Stimulated activated CD8-positive, alpha-beta memory T cell treated with anti-CD3 and anti-CD28 coated beads, Interleukin-12 subunit alpha, Interleukin-12 subunit beta, amount 100 ng/mL, for 24 hours (primary cell): ENCODE results near the gene COPZ1.
"Not testable (repeated sequence)": the region's sequence is repeated elsewhere in the genome, so short reads cannot be mapped to it uniquely, and the experiment has no call there.

Experiments used
- DNase-seq: peaks from one replicate; pipeline ENCODE4 v3.0.0-alpha.2; 2020; ENCODE audit errors: extremely low read depth

Gene COPZ1

GRCh38 chr12:54331461-54331860, 6.5 kb downstream of the COPZ1 start:
- DNase-seq, result no peak

DNA sequence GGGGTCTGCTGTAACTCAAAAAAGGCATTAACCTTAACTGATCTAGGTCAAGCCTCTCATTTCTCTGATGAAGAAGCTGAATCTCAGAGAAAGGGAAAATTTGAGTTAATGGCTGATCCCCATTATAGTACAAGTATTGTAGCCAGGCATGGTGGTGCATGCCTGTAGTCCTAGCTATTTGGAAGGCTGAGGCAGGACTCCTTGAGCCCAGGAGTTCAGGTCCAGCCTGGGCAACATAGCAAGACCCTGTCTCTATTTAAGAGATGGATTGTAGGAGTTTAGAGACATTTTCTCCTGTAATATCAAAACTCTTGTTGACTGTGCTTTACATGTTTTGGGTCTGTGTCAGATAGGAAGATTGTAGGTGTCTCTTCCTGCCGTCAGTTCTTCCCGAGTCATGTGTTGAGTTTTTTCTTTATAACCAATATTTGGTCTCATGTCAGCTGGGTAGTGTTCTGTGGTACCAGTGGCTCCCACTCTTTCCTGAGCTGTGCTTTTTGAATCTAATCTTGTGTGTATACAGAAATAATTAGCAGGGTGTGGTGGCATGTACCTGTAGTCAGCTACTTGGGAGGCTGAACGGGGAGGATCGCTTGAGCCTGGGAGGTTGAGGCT, 8.6 kb downstream of the COPZ1 start:
- DNase-seq, result no peak

DNA sequence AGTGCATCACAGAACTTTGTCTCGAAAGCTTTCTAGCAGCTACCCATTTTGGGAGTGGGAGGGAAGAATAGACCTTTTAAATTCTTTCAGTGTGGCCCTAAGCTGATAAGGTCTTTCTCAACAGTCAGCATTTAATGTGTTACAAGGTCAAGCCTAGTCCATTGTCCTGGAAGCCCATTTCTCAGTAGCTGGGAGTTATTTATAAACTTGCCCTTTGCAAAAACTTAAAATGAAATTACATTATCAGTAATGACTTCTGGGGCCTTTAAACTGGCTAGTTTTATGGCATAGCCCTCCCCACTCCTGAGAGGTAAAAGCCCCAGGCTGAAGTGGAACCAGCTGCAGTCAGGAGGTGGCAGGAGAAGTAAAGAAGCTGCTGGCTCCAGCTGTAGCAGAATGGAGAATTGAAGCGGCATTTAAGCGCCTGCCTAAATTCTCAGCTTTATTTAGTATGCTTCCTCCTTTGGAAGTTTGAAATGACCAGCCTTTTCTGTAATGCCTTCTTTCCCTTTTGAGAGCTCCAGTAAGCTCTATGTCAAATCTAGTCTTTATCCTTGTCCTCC, 12.4 kb downstream of the COPZ1 start:
- DNase-seq, result no peak

GRCh38 chr12:54337854-54338650, 13.1 kb downstream of the COPZ1 start:
- DNase-seq, result no peak

- DNase-seq, result no peak
These were observed 13.9 kb downstream of the COPZ1 start for GRCh38 chr12:54338698-54339296.

- DNase-seq, result no peak
These were observed 15.9 kb downstream of the COPZ1 start for GRCh38 chr12:54340846-54341245.

DNA sequence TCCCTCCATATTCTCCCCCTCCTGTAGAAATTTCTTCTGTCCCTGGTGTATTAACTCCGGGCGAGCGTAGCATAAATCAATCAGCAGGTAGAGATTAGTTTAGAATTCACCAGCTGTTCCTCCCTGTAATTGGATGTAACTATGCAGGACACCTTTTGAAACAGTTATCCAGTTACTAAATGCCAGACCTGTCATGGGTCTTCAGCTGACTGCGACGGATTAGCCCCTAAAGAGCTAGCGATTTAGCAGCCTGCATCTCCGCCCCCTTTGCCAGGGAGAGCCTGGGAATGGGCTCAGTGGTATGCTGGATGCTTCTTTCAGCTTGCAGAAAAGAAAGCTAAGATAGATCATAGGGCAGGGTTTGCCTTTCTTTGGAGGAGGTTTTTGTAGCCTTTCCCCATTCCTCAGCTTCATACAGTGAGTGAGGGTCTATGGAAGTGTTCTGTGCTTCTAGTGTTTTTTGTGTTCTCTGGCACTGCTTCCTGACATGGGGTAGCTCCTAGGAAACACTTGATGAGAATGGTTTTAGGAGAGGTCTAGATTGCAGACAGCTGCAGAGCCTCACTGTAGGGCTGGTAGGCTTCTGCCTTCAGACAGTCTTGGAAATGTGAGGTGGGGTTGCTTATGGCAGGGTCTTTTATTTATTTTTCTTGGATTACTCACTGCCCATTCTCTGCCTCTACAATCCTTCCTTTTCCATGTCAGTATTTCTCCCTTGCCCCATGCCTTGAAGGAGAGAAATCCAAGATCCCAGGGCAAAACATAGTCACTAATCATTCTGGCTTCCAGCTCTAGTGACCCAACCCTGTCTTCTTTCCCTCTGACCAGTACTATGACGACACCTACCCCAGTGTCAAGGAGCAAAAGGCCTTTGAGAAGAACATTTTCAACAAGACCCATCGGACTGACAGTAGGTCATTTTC, 16.7 kb downstream of the COPZ1 start:
- no peak for DNase-seq

GRCh38 chr12:54349036-54349435, 24.1 kb downstream of the COPZ1 start:
- no peak for DNase-seq

GRCh38 chr12:54349679-54350078, 24.7 kb downstream of the COPZ1 start:
- DNase-seq, result no peak

DNA sequence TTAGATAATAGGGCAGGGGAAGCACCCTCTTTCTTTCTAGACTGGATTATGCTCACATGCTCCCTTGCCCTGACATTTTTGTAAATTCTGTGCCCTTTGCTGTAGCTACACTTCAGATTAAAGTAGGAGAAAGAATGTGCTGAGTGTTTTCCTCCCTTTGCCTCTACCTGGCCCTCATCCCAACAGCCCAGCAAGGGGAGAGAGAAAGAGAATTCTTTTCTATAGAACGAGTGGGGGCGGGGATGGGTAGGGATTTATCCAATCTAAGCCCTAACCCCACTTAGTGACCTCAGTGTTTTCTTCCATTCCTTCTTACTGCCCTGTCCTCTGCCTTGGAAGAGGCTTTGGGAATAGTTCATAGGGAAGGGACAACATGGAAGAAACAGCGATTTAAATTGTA, 25.8 kb downstream of the COPZ1 start:
- DNase-seq, result no peak

DNA sequence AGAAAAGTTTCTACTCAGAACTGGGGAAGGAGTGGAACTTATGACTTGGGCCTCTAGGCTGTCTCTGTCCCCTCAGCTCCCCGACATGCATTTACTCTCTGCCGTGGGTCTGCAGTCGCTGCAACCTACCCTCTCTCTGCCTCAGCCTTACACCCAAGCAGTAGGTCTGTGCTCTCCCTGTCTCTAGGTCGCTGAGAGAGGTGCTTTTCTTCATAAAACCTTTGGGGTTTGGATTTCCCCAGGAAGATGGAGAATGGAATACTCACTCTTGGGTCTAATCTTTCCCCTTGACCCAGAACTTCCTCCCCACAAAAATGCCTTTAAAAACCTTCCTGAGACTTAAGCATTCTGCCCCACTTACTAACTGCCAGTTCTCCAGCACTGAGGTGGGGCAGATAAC, 26.4 kb downstream of the COPZ1 start:
- DNase-seq, result no peak

DNA sequence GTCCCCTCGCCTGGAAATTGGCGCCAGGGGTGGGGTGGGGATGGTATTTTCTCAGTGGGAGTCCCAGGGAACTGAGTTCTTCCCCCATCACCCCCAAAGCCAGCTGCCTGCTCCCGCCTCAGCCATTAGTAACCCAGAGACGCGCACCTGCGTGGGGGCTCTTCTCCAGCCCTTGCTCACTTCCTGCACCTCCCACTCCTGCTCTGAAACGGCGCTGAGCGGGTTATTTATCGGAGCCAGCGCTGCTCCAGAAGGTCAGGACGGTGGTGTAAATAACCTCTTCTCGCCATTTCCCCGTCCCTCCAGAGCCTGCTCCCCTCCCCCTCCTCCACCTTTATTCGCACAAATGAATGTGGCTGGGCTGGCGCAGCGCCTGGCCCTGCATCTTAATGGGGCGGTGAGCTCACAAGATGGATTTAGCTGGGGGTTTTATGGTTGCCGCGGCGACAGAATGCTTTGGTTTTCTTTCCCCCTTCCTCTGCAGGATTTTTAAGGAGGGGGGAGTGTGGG, 27.1 kb downstream of the COPZ1 start:
- no peak for DNase-seq

DNA sequence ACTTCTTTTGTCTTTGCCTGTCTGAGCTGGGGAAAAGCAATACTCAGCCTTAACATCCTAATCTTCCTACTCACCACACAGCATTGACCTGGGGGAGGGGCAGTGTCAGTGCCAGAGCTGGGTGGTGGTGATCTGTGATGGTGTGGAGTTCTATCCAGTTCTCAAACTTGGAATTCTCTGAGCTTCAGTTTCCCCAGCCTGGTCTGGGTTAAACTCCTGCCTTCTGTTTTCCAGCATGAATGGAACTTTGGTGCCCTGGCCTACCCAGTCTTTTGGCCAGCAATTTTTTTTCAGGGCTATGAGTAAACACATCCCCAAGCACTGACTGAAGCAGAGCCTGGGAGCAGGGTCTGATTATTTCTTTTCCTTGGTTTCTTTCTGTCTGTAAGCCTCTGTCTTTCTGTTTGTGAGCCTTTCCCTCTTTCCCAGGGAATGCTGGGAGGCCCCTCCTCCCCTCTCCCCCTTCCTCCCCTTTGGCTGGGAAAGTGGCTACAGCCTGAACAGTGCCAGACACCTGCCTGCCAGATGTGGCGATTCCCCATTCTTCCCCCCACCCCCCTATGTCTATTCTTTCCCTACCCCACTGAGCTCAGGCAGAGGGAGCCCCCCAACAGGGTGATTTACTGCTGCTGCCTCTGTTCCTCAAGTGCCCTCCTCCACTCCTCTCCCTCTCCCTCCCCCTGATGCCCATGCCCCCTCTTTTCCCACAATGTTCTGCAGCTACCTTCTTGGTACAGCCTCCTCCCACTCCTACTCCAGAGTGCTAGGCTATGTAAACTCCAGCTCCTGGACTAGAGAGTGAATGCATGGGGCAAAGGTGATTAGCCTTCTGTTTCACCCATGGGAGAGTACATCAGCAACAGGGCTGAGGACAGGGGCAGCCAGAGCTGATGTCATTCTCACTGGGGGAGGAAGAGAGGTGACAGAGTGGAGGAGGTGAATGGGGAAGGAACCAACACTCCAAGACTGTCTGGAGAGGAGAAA, 28.3 kb downstream of the COPZ1 start:
- no peak for DNase-seq

GRCh38 chr12:54354271-54354670, 29.3 kb downstream of the COPZ1 start:
- not testable (repeated sequence) for DNase-seq

DNA sequence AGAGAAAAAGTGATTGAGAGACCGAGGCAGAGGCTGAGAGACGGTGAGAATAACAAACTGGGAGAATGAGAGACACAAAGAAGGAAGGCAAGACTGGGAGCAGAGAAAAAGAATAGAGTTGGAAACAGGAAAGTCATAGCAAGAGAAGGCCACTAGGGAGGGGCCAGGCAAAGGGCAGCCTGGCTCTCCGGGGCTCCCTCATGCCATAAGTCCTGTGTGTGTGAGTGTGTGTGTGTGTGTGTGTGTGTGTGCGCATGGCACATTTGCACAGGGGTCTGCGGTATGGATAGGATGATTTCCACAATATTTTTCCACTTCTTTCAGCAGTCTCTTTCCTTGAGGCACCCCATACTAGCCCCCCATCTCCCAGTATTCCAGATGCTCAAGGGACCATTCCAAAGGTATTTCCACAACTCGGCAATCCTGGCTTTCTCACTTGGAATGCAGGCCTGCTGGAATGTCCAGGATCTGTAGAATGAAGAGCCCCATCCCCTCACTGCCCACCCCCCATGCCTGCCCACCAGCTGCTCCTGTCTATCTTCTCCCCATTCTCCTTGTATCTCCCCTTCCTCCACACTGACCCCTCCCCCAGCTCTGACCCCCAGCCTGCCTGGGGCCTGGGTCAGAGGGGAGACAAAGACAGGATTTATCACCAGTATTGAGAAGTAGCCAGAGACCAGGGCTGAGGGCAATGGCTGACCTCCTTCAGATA, 30.3 kb downstream of the COPZ1 start:
- DNase-seq, result no peak

GRCh38 chr12:54356228-54356627, 31.3 kb downstream of the COPZ1 start:
- no peak for DNase-seq

GRCh38 chr12:54356951-54357356, 32.0 kb downstream of the COPZ1 start:
- no peak for DNase-seq

GRCh38 chr12:54357506-54358190, 32.7 kb downstream of the COPZ1 start:
- DNase-seq, result no peak
